Dedifferentiated amniotic fluid mesenchymal stem cell (primary cell): ENCODE measurements around the gene ADRB1.

Experiments
- DNase-seq: peaks from one replicate; pipeline ENCODE4 v3.0.0-alpha.2; 2016; ENCODE audit errors: extremely low spot score

Gene ADRB1

DNA sequence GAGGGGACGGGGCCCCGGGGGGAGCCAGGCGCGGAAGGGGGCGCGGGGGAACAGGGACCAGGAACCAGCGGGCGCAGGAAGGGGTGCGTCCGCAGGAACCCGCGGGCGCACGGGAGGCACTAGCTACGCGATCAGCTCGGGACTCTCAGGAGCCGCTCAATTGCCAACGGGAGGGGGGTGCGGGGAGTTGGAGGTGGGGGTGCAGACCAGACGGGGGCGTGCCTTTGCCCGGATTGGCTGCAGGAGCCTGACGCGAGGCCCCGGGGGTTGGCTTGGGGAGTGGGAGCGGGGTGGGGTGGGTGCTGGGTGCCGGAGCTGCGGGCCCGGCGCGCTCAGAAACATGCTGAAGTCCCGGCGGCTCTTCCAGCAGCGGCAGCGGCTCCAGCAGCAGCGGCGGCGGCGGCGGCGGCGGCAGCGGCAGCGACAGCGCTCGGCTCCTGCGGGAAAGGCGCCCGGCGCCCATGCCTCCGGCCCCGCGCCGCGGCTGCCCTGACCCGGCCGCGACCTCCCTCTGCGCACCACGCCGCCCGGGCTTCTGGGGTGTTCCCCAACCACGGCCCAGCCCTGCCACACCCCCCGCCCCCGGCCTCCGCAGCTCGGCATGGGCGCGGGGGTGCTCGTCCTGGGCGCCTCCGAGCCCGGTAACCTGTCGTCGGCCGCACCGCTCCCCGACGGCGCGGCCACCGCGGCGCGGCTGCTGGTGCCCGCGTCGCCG lies at the start of gene ADRB1:
Gene ADRB1 (plus strand): TSS at position 335 of the 715 bp plus-strand sequence. CDS start 267 bp downstream, at position 602.
- no peak for DNase-seq

- no peak for DNase-seq
Measured at GRCh38 chr10:113995201-113995600, 48.5 kb upstream of the ADRB1 start.

- DNase-seq, result no peak
Measured at GRCh38 chr10:113997428-113997827, 46.2 kb upstream of the ADRB1 start.

GRCh38 chr10:113999531-113999930 lies 44.1 kb upstream of the ADRB1 start:
- no peak for DNase-seq

DNA sequence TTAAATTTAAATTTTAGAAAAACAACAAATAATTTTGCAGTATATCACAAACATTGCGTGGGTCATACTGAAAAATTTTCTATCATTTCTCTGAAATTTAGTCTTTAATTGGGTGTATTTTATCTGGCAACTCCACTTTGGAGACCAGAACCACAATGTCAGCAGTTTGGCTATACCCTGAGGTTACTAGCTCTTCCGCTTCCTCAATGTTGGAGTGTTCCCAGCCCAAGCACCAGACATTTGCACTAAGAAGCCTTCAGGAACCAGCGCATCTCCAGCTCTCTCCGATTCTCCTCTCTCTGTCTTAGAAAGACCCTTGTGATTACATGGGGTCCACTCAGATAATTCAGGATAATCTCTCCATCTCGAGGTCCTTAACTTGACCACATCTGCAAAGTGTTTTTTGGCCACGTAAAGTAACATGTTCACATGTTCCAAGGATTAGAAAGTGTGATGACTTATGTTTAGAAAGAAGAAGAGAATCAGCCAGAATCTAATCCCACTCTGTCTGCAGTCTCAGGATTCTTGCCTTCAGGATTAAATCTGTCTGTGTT lies 43.1 kb upstream of the ADRB1 start:
- no peak for DNase-seq

DNA sequence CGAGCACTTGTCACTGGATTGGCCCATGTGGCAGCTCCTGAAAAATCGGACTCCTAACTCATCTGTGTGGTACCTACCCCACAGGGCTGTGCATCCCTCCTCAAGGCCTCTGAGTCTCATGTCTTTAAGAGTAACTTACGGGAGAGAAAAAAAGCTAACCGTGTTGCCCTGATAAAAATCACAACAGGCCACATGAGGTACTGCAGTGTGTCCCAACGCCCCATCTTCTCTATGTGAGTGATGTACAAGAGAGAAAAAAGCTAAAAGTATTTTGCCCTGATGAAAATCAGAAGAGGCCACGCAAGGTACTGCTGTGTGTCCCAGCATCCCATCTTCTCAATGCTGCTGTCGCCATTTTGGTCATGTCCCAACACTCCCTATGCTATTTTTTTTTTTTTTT lies 41.2 kb upstream of the ADRB1 start:
- DNase-seq, result no peak

- no peak for DNase-seq
Measured at GRCh38 chr10:114003161-114003941, 40.3 kb upstream of the ADRB1 start.

GRCh38 chr10:114009281-114009996 lies 34.2 kb upstream of the ADRB1 start:
- no peak for DNase-seq

- DNase-seq, result no peak
Measured at GRCh38 chr10:114010316-114010715, 33.4 kb upstream of the ADRB1 start.

DNA sequence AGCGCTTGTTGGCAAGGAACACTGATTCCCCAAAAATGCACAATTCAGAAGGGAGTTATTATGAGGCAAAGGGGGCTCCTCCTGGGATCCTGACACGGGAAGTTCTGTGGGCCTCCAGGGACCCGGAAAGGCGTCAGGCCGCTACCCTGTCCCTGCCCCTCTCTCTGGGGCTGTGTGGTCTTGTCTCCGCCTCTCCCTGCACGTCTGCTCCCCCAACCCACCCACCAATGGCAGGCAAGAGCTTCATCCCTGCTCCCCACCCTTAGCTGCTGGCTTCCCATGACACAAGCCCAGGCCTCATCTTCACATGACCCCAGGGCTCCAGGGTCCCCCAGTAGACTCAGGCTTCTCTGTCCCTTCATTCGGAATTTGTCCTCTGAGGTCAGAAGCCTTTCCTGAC lies 31.0 kb upstream of the ADRB1 start:
- no peak for DNase-seq

- no peak for DNase-seq
Measured at GRCh38 chr10:114015708-114016107, 28.0 kb upstream of the ADRB1 start.

DNA sequence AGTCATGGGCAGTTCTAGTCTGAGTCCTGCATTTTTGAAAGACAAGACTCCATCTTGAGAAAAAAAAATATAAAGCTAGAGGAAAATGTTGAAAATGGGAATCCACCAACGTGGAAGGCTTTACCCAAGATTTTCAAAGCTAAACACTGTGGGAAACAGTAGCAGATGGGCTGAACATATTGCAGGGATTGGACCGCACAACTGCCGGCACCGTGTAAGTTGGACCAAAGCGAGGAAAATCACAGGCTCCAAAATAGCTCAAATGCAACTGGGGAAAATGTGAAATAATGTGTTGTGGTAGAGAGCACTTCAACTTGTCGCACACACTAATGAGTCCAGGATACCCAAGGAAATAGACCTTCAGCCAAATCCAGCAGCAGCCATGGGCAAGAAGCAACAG lies 26.4 kb upstream of the ADRB1 start:
- no peak for DNase-seq

- DNase-seq, result no peak
Measured at GRCh38 chr10:114017873-114018272, 25.8 kb upstream of the ADRB1 start.

- DNase-seq, result no peak
Measured at GRCh38 chr10:114019226-114019625, 24.4 kb upstream of the ADRB1 start.

DNA sequence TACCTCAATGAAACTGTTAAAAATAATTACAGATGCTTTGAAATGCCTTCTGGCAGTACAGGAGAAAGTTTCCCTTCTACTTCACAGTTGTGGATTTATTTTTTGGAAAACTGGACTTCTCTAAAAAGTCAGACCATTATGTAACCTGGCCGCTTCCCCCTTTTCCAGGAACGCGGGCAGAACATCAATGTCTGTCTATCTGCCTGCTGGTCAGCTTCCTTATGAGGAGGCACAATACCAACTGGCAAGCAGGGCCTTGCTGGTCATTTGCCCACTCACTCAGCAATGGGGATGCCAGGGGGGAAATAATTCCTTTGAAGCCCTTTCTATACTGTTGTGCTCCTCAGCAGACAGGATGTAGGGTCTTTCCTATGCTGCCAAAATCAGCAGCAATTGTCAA lies 22.5 kb upstream of the ADRB1 start:
- no peak for DNase-seq

DNA sequence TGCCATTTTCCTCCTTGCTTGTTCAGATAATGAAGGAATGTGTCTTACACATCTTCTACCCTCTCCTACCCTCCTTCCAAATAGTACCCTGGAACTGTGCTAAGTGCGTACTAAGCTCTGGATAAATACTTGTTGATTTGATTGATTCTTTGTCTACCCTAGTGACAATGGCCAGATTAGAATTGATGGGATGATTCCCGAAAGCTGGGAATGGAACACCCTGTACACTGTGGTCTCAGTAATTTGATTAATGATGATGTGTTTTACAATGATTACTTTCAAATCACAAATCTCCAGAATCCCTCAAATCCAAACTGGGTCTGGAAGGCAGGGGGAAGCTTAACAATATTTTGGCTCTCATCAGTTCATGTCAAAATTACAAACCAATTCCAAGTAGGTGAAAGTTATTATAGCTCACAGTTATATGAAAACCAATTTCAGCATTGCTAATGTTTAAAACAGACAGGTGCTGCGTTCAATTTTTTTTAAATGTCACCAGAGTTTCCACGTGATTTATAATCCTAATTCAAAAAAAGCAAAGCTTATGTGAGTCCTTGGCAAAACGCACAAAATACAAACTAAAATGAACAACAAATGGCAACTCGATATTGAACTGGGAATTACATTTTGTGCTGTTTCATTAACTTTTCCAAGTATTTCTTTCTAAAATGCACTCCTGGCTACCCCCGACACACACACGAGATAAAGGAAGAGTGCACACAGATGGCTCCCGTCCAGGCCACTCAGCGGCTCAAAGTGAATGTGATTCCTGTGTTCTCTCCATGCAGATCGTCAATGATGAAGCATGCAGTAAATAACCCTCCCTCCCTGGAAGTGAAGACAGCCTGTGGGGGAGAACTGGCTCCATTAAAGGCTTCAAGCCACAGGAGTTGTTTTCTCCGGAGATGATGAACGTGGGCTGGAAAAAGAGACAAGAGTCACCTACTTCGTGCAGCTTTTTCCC lies 21.7 kb upstream of the ADRB1 start:
- no peak for DNase-seq

DNA sequence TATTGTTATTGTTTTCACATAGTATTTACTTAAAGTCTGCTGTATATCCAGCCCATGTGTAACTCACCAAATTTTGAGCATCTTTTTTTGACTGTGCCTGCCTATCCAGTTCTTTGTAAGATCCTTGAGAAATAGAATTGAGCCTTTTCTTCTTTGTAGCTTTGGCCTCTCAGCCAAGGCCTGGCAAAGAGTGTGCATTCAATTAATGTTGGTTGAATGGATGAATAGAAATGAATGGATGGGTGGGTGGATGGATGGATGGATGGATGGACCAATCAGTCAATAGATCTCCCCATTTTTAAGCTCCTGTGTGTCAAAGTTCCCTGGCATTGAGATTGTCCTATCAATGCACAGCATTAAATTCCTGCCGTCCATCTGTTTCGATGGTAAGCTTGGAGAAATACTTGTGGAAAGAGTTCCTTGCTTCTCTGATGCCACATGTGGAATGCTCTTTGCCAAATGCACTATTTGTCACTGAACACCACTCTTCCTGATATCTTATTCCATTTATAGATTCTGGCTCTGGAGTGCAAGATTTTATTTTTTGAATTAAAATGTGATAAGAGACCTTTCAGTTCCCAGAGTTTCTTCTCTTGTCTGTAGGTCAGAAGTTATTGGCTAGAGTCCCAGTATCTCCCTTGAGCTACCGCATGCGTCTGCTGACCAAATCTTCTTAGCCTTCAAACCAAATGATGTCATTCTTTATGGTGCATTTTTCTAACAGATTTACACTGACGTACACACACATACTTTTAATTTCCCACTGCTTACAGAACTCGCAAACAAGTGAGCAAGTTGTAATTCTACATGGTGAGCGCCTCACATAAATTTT lies 20.7 kb upstream of the ADRB1 start:
- DNase-seq, result no peak

GRCh38 chr10:114024876-114025610 lies 18.6 kb upstream of the ADRB1 start:
- DNase-seq, result no peak

- DNase-seq, result no peak
Measured at GRCh38 chr10:114025611-114026130, 18.0 kb upstream of the ADRB1 start.
